GM19351 (cell line): ENCODE measurements around the gene CCDC28B.
A peak's percentile ranks its signal among the peaks of the same experiment; 100 is the strongest.

ENCODE experiments used
- ATAC-seq: cut with Tn5 transposase; IDR thresholded peaks from one replicate; pipeline ENCODE4 v1.9.1; 2021; ENCODE audit warnings: mild to moderate bottlenecking, moderate library complexity; ENCODE audit not compliant: unreplicated experiment

Gene CCDC28B

GRCh38 chr1:32220746-32221580 is 20.6 kb downstream of the CCDC28B start:
- ATAC-seq, result no peak

- no peak for ATAC-seq
Measured at GRCh38 chr1:32221581-32221979, 21.2 kb downstream of the CCDC28B start.

- ATAC-seq, result peak; percentile 96
Measured at GRCh38 chr1:32221980-32222755, 21.8 kb downstream of the CCDC28B start, which contains the start of the genes EIF3I and TMEM234. TSS of gene EIF3I (plus strand) at chr1:32222407. CDS start at chr1:32222442, 35 bp downstream. TSS of gene TMEM234 (minus strand) at chr1:32222353. CDS start at chr1:32222322, 31 bp downstream.

GRCh38 chr1:32223683-32224082 is 23.3 kb downstream of the CCDC28B start:
- no peak for ATAC-seq

- ATAC-seq, result no peak
Measured at GRCh38 chr1:32224285-32224684, 23.9 kb downstream of the CCDC28B start.

- no peak for ATAC-seq
Measured at GRCh38 chr1:32228771-32229170, 28.4 kb downstream of the CCDC28B start.

GRCh38 chr1:32231843-32232432 is 31.5 kb downstream of the CCDC28B start:
- ATAC-seq, result no peak

- no peak for ATAC-seq
Measured at GRCh38 chr1:32232558-32233304, 32.3 kb downstream of the CCDC28B start.

- ATAC-seq, result no peak
Measured at GRCh38 chr1:32234792-32235191, 34.4 kb downstream of the CCDC28B start.

- no peak for ATAC-seq
Measured at GRCh38 chr1:32239337-32239736, 38.9 kb downstream of the CCDC28B start.

- ATAC-seq, result no peak
Measured at GRCh38 chr1:32239790-32240139, 39.4 kb downstream of the CCDC28B start.

- no peak for ATAC-seq
Measured at GRCh38 chr1:32240140-32240951, 40.0 kb downstream of the CCDC28B start.

GRCh38 chr1:32241001-32241763 is 40.8 kb downstream of the CCDC28B start:
- no peak for ATAC-seq

- no peak for ATAC-seq
Measured at GRCh38 chr1:32242341-32242851, 42.0 kb downstream of the CCDC28B start.

GRCh38 chr1:32246888-32247273 is 46.5 kb downstream of the CCDC28B start, which contains the start of gene FAM167B:
TSS of gene FAM167B (plus strand) at chr1:32247222. CDS start at chr1:32247422, 200 bp downstream.
- ATAC-seq, result no peak

- ATAC-seq, result no peak
Measured at GRCh38 chr1:32247452-32247851, 47.1 kb downstream of the CCDC28B start.

- ATAC-seq, result no peak
Measured at GRCh38 chr1:32247983-32248889, 47.8 kb downstream of the CCDC28B start.
